Karpas-422 (cell line): Measurements from ENCODE around the gene ZNF516. TPM values are rescaled to one million over a fixed set of nuclear protein-coding genes. Genes with fewer than 3 reads are reported as not detected.

Source experiments
- DNase-seq: peaks from one replicate; pipeline ENCODE4 v3.0.0-alpha.2; 2015
- H2AFZ ChIP-seq: fragments of 200-600 bp; sonication (generic); 2 replicates; pipeline ENCODE4 v1.6.1; 2014; ENCODE audit warnings: antibody characterized with exemption, low read length, mixed read lengths
- H3K27ac ChIP-seq: fragments of 200-600 bp; sonication (generic); 2 replicates; pipeline ENCODE4 v1.5.1; 2014; ENCODE audit warnings: mild to moderate bottlenecking, low read length, moderate library complexity
- H3K27me3 ChIP-seq: fragments of 200-600 bp; sonication (generic); 2 replicates; pipeline ENCODE4 v1.6.1; 2014; ENCODE audit warnings: low read length, mixed read lengths
- H3K36me3 ChIP-seq: fragments of 200-600 bp; sonication (generic); 2 replicates; pipeline ENCODE4 v1.6.1; 2014; ENCODE audit warnings: low read length, mixed read lengths; ENCODE audit not compliant: insufficient read depth
- H3K4me1 ChIP-seq: fragments of 200-600 bp; sonication (generic); 2 replicates; pipeline ENCODE4 v1.6.1; 2014; ENCODE audit warnings: mild to moderate bottlenecking, low read length, mixed read lengths
- H3K4me2 ChIP-seq: fragments of 200-600 bp; sonication (generic); 2 replicates; pipeline ENCODE4 v1.6.1; 2014; ENCODE audit warnings: low read length, low read depth, mild to moderate bottlenecking; ENCODE audit not compliant: poor library complexity, severe bottlenecking
- H3K4me3 ChIP-seq: fragments of 200-600 bp; sonication (generic); 2 replicates; pipeline ENCODE4 v1.5.1; 2014; ENCODE audit warnings: mild to moderate bottlenecking, antibody characterized with exemption, low read length, mixed read lengths
- H3K79me2 ChIP-seq: fragments of 200-600 bp; sonication (generic); 2 replicates; pipeline ENCODE4 v1.6.1; 2014; ENCODE audit warnings: mild to moderate bottlenecking, low read length, mixed read lengths
- H3K9ac ChIP-seq: fragments of 200-600 bp; sonication (generic); 2 replicates; pipeline ENCODE4 v1.6.0; 2014; ENCODE audit warnings: low read length
- H3K9me2 ChIP-seq: fragments of 200-600 bp; sonication (generic), shearing (Covaris generic); replicated peaks from 2 replicates; pipeline ENCODE4 v1.6.0; 2014; ENCODE audit warnings: mild to moderate bottlenecking, low read length, moderate library complexity; ENCODE audit not compliant: insufficient read depth
- H3K9me3 ChIP-seq: fragments of 300-700, 200-600 bp; sonication (generic); 2 replicates; pipeline ENCODE4 v1.6.1; 2014; ENCODE audit warnings: low read length, mixed read lengths
- H4K20me1 ChIP-seq: fragments of 200-600 bp; sonication (generic); 2 replicates; pipeline ENCODE4 v1.6.1; 2014; ENCODE audit warnings: mild to moderate bottlenecking, antibody characterized with exemption, low read length, low read depth; ENCODE audit not compliant: insufficient read depth
- total RNA-seq: library from RNA; depleted of rRNA; stranded (reverse); fragments of >200 nt; shearing (Covaris generic); gene quantifications from 2 replicates; pipeline ENCODE4 v1.2.3, GENCODE V29; 2014; ENCODE audit warnings: low replicate concordance

ZNF516 gene
- total RNA-seq, 1 experiment from 2014 or later: 41.0 TPM

GRCh38 chr18:76314496-76314895 lies 180.5 kb downstream of the ZNF516 start:
- H3K36me3 ChIP-seq: no peaks in the 10 kb centered on the region

GRCh38 chr18:76314015-76314414 lies 181.0 kb downstream of the ZNF516 start:
- Histone ChIP-seq H3K4me1 (no peaks in the 10 kb centered on the region), H3K79me2 (no peaks in the 10 kb centered on the region)
- no peak for DNase-seq

More at GRCh38 chr18:76314496-76314895, 180.5 kb downstream of the ZNF516 start:
- DNase-seq: no peak
- Histone ChIP-seq H3K9me2 (no peaks in the 10 kb centered on the region), H3K4me3 (no peak overlapping the region), H3K9ac (no peak overlapping the region), H3K27ac (no peak overlapping the region), H4K20me1 (no peaks in the 10 kb centered on the region), H2AFZ (no peak overlapping the region), H3K79me2 (no peaks in the 10 kb centered on the region), H3K4me1 (no peaks in the 10 kb centered on the region), H3K27me3 (no peaks in the 10 kb centered on the region), H3K4me2 (no peak overlapping the region), H3K9me3 (no peaks in the 10 kb centered on the region)

More at GRCh38 chr18:76314015-76314414, 181.0 kb downstream of the ZNF516 start:
- H3K4me2 ChIP-seq: no peak overlapping the region
- H3K27ac ChIP-seq: no peak overlapping the region
- H3K9me3 ChIP-seq: no peaks in the 10 kb centered on the region
- no peaks in the 10 kb centered on the region for H3K9me2 ChIP-seq
- H4K20me1 ChIP-seq: no peaks in the 10 kb centered on the region
- H3K27me3 ChIP-seq: no peaks in the 10 kb centered on the region
- no peak overlapping the region for H3K9ac ChIP-seq
- no peak overlapping the region for H3K4me3 ChIP-seq
- H2AFZ ChIP-seq: no peak overlapping the region
- no peaks in the 10 kb centered on the region for H3K36me3 ChIP-seq
